Measurements from ENCODE around the gene TTLL1. TPM values are rescaled to one million over a fixed set of nuclear protein-coding genes. Genes with fewer than 3 reads are reported as not detected.
"Not testable (repeated sequence)": the region's sequence is repeated elsewhere in the genome, so short reads cannot be mapped to it uniquely, and the experiment has no call there.

Gene TTLL1
- total RNA-seq, 1 experiment from 2014 or later: 2.5 TPM

GRCh38 chr22:43077121-43077877, 11.9 kb downstream of the TTLL1 start:
- DNase-seq (ENCODE audit: low spot score): no peak

- peak; percentile 19 for DNase-seq (ENCODE audit: low spot score)
Measured at GRCh38 chr22:43066844-43067385, 22.3 kb downstream of the TTLL1 start.

GRCh38 chr22:43066134-43066533, 23.1 kb downstream of the TTLL1 start:
- no peak for DNase-seq (ENCODE audit: low spot score)

- DNase-seq (ENCODE audit: low spot score): peak; percentile 36
Measured at GRCh38 chr22:43060183-43060582, 29.0 kb downstream of the TTLL1 start.

GRCh38 chr22:43057641-43058040, 31.6 kb downstream of the TTLL1 start:
- DNase-seq (ENCODE audit: low spot score): no peak

GRCh38 chr22:43053176-43053575, 36.0 kb downstream of the TTLL1 start:
- DNase-seq (ENCODE audit: low spot score): no peak

GRCh38 chr22:43050995-43051394, 38.2 kb downstream of the TTLL1 start:
- no peak for DNase-seq (ENCODE audit: low spot score)

- DNase-seq (ENCODE audit: low spot score): no peak
Measured at GRCh38 chr22:43047605-43048004, 41.6 kb downstream of the TTLL1 start.

- DNase-seq (ENCODE audit: low spot score): no peak
Measured at GRCh38 chr22:43044290-43044712, 44.9 kb downstream of the TTLL1 start.

GRCh38 chr22:43042101-43042780, 47.0 kb downstream of the TTLL1 start:
- peak; percentile 21 for DNase-seq (ENCODE audit: low spot score)

GRCh38 chr22:43039800-43040199, 49.4 kb downstream of the TTLL1 start:
- DNase-seq (ENCODE audit: low spot score): no peak

- DNase-seq (ENCODE audit: low spot score): no peak
Measured at GRCh38 chr22:43038325-43038724, 50.9 kb downstream of the TTLL1 start.

- no peak for DNase-seq (ENCODE audit: low spot score)
Measured at GRCh38 chr22:43036282-43036829, 52.8 kb downstream of the TTLL1 start.

- no peak for DNase-seq (ENCODE audit: low spot score)
Measured at GRCh38 chr22:43035250-43035649, 53.9 kb downstream of the TTLL1 start.

GRCh38 chr22:43031617-43032016, 57.6 kb downstream of the TTLL1 start:
- no peak for DNase-seq (ENCODE audit: low spot score)

- DNase-seq (ENCODE audit: low spot score): no peak
Measured at GRCh38 chr22:43018615-43019014, 70.6 kb downstream of the TTLL1 start.

- DNase-seq (ENCODE audit: low spot score): no peak
Measured at GRCh38 chr22:43017525-43018460, 71.4 kb downstream of the TTLL1 start.

- DNase-seq (ENCODE audit: low spot score): not testable (repeated sequence)
Measured at GRCh38 chr22:43016150-43016549, 73.0 kb downstream of the TTLL1 start.

- no peak for DNase-seq (ENCODE audit: low spot score)
Measured at GRCh38 chr22:43015677-43016042, 73.5 kb downstream of the TTLL1 start.

- peak; percentile 94 for DNase-seq (ENCODE audit: low spot score)
Measured at GRCh38 chr22:43014869-43015676, 74.1 kb downstream of the TTLL1 start, which contains the start of gene PACSIN2. Gene PACSIN2 (minus strand): TSS chr22:43015149. CDS start chr22:42912080, 103,069 bp downstream.
